Right atrium auricular region (tissue), 2 donors: ENCODE results near the gene TSR1. TPM values are rescaled to one million over a fixed set of nuclear protein-coding genes. Genes with fewer than 3 reads are reported as not detected.

Experiments
- DNase-seq: peaks from one replicate; pipeline ENCODE4 v3.0.0-alpha.2; 2019; ENCODE audit warnings: low spot score
- H3K27ac ChIP-seq, 2 donors: fragments of 200-600 bp; sonication (generic); 1 replicate in 1 of 2; 2 replicates in 1 of 2; pipeline ENCODE4 v1.5.1; 2016 to 2019
- H3K27me3 ChIP-seq, 2 donors: fragments of 200-600 bp; sonication (generic); one replicate each; pipeline versions ENCODE4 v1.5.1 to v1.6.0; 2017 to 2019
- H3K36me3 ChIP-seq: fragments of 200-600 bp; sonication (generic); one replicate; pipeline ENCODE4 v1.5.1; 2016
- H3K4me1 ChIP-seq, 2 donors: fragments of 200-600 bp; sonication (generic); one replicate each; pipeline versions ENCODE4 v1.5.1 to v1.6.0; 2017 to 2019
- H3K4me3 ChIP-seq, 2 donors: fragments of 200-600 bp; sonication (generic); 1 replicate in 1 of 2; 2 replicates in 1 of 2; pipeline ENCODE4 v1.5.1; 2017 to 2019; ENCODE audit warnings: mild to moderate bottlenecking in 1 of 2, moderate library complexity in 1 of 2
- H3K9me3 ChIP-seq, 2 donors: fragments of 200-600 bp; sonication (generic); one replicate each; pipeline ENCODE4 v1.5.1; 2019
- CTCF ChIP-seq, 2 donors: fragments of 200-600 bp; sonication (generic); IDR thresholded peaks; one replicate each; pipeline ENCODE4 v1.5.1; 2019; ENCODE audit warnings: antibody characterized with exemption in 2 of 2
- total RNA-seq, 2 donors: library from RNA; depleted of rRNA; stranded (reverse); fragments of >200 nt; gene quantifications; one replicate each; pipeline ENCODE4 v1.1.0, GENCODE V29; 2016

The TSR1 gene
- total RNA-seq, 2 donors from 2014 or later, result 22.5 to 25.9 TPM

GRCh38 chr17:2362881-2363280 is 26.6 kb upstream of the TSR1 start:
- peaks cover 0 to 22% of the 10 kb centered on the region in 2 donors for H3K4me1 ChIP-seq
- H3K9me3 ChIP-seq, result no peaks in the 10 kb centered on the region
- no peak for TF ChIP-seq CTCF (IDR thresholded peaks at IDR 0.05)
- no peaks in the 10 kb centered on the region for H3K27me3 ChIP-seq
- no peak for DNase-seq
- no peak overlapping the region for H3K4me3 ChIP-seq
- H3K27ac ChIP-seq, result no peak overlapping the region
- peaks cover 17% of the 10 kb centered on the region for H3K36me3 ChIP-seq

- Histone ChIP-seq H3K4me1 (peaks cover 0 to 18% of the 10 kb centered on the region in 2 donors), H3K4me3 (no peak overlapping the region), H3K27ac (no peak overlapping the region), H3K36me3 (peaks cover 17% of the 10 kb centered on the region), H3K27me3 (no peaks in the 10 kb centered on the region), H3K9me3 (no peaks in the 10 kb centered on the region)
- DNase-seq, result no peak
- TF ChIP-seq CTCF (IDR thresholded peaks at IDR 0.05), result no peak
Measured at GRCh38 chr17:2362416-2362815, 26.2 kb upstream of the TSR1 start.

- H3K4me1 ChIP-seq, result peaks cover 0 to 17% of the 10 kb centered on the region in 2 donors
- no peak for TF ChIP-seq CTCF (IDR thresholded peaks at IDR 0.05)
- no peaks in the 10 kb centered on the region for H3K9me3 ChIP-seq
- no peak for DNase-seq
- no peak overlapping the region for H3K27ac ChIP-seq
- H3K27me3 ChIP-seq, result no peaks in the 10 kb centered on the region
- no peak overlapping the region for H3K4me3 ChIP-seq
- peaks cover 17% of the 10 kb centered on the region for H3K36me3 ChIP-seq
Measured at GRCh38 chr17:2362016-2362415, 25.8 kb upstream of the TSR1 start.

GRCh38 chr17:2361010-2361760 is 24.9 kb upstream of the TSR1 start:
- no peaks in the 10 kb centered on the region for H3K9me3 ChIP-seq
- no peak overlapping the region for H3K27ac ChIP-seq
- DNase-seq, result no peak
- H3K36me3 ChIP-seq, result peaks cover 12% of the 10 kb centered on the region
- H3K4me1 ChIP-seq, result peaks cover 0 to 17% of the 10 kb centered on the region in 2 donors
- no peak for TF ChIP-seq CTCF (IDR thresholded peaks at IDR 0.05)
- no peaks in the 10 kb centered on the region for H3K27me3 ChIP-seq
- H3K4me3 ChIP-seq, result no peak overlapping the region

GRCh38 chr17:2357931-2358434 is 21.7 kb upstream of the TSR1 start:
- Histone ChIP-seq H3K27ac (no peak overlapping the region), H3K9me3 (no peaks in the 10 kb centered on the region), H3K4me3 (no peak overlapping the region), H3K4me1 (no peaks in the 10 kb centered on the region), H3K27me3 (no peaks in the 10 kb centered on the region), H3K36me3 (peaks cover 5% of the 10 kb centered on the region)
- TF ChIP-seq CTCF (IDR thresholded peaks at IDR 0.05), result no peak
- no peak for DNase-seq
